Fibroblast of the aortic adventitia (primary cell): ENCODE data around the gene C5orf58. TPM values are rescaled to one million over a fixed set of nuclear protein-coding genes. Genes with fewer than 3 reads are reported as not detected.

Experiments
- DNase-seq: peaks from one replicate; pipeline ENCODE4 v3.0.0-alpha.2; 2010; ENCODE audit warnings: low read depth
- H3K4me3 ChIP-seq: 2 replicates; pipeline ENCODE4 v1.5.1; 2011; ENCODE audit warnings: low read depth, mild to moderate bottlenecking, control low read depth, low read length, moderate library complexity
- total RNA-seq: library from RNA; depleted of rRNA; stranded (reverse); fragments of >200 nt; gene quantifications from 2 replicates; pipeline ENCODE4 v1.2.3, GENCODE V29; 2012; ENCODE audit warnings: low replicate concordance
- TF ChIP-seq, protein P1 (sequence below): IDR thresholded peaks from 2 replicates; pipeline ENCODE4 v1.5.1; 2011; ENCODE audit warnings: mild to moderate bottlenecking, low read length, control low read depth, inconsistent platforms; ENCODE audit not compliant: insufficient read depth

Gene C5orf58, protein sequence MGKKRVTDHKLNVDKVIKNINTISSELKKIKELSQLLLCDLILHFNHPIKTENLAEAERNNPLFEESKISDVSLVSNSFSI
- not detected in 2 replicates for total RNA-seq

DNA sequence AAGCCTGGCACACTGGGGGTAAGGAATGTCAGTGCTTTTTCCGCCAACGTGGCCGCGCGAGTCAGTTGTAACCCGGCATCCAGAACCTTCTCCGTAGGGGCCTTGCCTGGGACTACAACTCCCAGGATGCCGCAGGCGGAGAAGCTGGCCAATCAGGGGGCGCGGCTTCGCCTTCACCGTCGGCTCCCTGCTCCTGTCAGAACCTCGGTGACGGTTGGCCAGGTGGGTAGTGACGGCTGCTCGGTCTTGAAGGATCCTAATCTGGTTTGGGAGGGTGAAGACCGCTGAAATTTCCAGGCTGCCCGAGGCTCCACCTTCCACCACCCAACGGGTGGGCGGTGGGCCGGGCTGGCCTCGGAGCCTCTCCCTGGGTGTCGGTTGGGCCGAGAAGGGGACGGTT is at the start of gene C5orf58:
Gene C5orf58, plus strand, starts transcription at position 200 of the 400 bp plus-strand sequence. CDS start 1,992 bp downstream, outside the sequence.
- TF ChIP-seq, protein P1, sequence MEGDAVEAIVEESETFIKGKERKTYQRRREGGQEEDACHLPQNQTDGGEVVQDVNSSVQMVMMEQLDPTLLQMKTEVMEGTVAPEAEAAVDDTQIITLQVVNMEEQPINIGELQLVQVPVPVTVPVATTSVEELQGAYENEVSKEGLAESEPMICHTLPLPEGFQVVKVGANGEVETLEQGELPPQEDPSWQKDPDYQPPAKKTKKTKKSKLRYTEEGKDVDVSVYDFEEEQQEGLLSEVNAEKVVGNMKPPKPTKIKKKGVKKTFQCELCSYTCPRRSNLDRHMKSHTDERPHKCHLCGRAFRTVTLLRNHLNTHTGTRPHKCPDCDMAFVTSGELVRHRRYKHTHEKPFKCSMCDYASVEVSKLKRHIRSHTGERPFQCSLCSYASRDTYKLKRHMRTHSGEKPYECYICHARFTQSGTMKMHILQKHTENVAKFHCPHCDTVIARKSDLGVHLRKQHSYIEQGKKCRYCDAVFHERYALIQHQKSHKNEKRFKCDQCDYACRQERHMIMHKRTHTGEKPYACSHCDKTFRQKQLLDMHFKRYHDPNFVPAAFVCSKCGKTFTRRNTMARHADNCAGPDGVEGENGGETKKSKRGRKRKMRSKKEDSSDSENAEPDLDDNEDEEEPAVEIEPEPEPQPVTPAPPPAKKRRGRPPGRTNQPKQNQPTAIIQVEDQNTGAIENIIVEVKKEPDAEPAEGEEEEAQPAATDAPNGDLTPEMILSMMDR, result no peak
- H3K4me3 ChIP-seq, result no peak within 1 kb of the TSS
- DNase-seq, result no peak

DNA sequence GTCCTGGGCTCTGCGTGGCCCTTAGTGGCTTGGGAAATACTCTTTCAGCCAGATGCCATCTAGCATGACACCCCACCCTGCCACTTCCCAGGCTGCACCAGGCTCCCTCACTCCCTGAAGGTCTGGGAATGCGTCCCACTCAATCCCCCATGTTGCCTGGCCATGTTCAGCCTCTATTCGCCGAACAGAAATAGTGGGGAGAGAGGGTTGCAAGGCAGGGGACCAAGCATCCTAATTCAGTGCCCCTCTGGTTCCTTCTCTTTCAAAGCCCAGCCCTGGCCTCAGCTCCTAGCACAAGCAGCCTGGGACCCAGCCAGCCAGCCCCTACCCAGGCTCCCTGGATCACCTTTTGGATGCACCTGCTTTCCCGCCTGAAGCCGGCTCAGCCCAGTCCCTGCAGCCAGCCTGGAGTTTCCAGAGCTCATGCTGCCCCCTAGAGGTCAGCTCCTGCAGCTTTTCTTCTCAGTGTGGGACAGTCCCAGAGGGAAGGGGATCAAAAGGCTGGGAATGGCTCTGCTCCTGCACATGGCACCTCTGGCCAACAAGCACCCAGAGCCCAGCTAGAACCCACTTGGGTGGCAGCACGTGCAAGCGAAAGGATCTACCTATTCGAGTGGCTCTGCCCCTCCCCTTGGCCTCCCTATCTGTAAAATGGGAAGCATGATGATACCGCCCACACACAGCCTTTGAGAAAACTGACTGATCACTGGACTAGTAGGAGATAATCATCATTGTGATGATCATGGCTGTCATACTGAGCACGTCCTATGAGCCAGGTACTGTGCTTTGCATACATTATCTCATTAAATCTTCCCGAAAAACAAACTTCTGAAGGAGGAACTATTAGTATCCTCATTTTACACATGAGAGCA is 48.7 kb upstream of the C5orf58 start:
- TF ChIP-seq, protein P1, result peak; percentile 90
- H3K4me3 ChIP-seq, result no peak overlapping the region
- peak; percentile 63 for DNase-seq

DNA sequence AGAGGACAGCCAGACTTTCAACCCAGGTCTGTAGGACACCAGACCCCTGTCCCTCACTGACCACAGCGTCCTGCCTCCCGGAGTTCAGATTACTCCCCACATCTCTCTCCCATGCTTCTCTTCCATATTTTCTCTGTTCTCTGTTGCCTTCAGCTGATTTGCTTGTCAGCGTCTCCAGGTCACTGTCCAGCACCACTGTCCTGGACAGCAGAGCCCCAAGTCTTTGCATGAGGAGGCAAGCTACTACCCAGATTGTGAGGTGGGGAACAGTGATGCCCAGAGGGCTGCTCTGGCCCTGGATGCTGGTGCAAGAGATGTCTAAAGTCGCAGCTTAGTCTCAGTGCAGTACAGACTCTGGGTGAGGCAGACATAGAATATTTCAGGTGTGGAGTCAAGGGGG is 48.0 kb upstream of the C5orf58 start:
- TF ChIP-seq, protein P1, result no peak
- DNase-seq, result no peak

DNA sequence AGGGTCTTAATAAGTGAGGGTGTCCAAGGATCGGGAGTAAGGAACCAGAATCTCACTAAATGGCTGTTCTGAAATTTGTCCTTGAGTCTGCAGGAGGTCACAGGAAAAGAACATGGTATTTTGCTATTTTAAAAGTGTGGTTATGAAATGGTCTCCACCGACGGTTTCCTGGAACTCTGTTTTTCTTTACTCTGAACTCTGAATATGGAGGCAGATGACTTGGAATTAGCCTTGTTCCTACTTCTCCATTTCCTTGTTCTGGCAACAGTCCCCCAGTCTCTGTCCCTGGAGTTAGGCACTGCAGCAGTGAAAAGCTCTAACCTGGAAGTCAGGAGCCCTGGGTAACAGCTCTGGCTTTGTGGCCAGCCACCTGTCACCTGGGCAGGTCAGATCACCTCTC is 46.6 kb upstream of the C5orf58 start:
- TF ChIP-seq, protein P1, result no peak
- no peak overlapping the region for H3K4me3 ChIP-seq
- DNase-seq, result no peak

More for the DNA sequence above, 48.0 kb upstream of the C5orf58 start:
- no peak overlapping the region for H3K4me3 ChIP-seq

DNA sequence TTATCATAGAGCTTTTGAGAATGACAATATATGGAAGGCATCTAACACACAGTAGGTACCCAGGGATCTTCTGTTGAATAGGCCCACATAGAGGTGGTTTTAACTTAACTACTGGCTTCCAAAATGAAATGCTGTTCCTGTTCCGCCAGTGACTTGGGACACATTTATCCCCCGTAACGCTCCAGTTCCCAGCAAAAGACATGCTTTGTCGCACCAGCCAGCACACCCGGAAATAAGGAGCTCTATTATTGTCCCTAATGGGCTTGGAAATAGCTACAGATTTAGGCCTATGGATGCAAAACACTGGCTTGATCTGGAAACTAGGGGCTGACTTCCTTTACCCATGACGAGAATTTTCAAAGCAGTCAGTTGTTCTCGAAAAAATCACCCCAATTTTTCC is 45.9 kb upstream of the C5orf58 start:
- TF ChIP-seq, protein P1, result no peak
- no peak overlapping the region for H3K4me3 ChIP-seq
- no peak for DNase-seq

DNA sequence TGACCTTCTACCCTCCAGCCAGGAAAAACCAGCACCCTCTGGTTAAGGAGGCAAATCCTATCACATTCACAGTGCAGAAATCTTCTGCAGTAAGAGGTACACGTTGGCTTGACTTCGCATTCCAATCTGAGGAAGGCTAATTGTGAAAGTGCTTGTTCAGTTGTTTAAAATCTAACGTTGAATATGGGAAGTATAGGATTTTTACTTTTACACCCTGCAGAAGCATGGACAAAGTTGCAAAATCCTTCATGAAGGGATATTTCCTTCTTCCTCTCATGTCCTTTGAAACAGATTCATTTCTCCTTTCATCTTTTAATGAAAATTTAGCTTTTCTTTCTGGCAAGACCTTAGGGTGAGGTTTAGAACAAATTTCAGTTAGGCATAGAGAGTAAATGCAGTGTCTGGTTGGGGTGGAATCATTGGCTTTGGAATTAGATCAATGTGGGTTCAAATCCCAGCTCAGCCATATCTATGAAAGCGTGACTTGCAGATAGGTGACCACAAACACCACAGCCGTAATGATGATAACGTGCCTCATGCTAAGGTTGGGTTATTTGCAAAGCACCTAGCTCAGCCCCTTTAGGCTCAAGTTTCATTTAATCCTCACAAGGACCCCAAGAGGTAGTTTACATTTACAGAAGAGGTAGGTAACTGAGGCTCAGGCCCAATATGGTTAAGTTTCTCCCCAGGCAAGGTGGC is 42.2 kb upstream of the C5orf58 start:
- H3K4me3 ChIP-seq, result no peak overlapping the region
- TF ChIP-seq, protein P1, result no peak
- DNase-seq, result no peak
